HEK293 (cell line): ENCODE measurements around the gene BRCA1.
"Not testable (repeated sequence)": the region's sequence is repeated elsewhere in the genome, so short reads cannot be mapped to it uniquely, and the experiment has no call there.

ENCODE experiments used
- CTCF ChIA-PET: fragments of 350-600 bp; formaldehyde crosslinking; extraction: SDS; loops from one replicate; lab custom pipeline; 2021; ENCODE audit warnings: antibody characterized with exemption; lab: Yijun Ruan, JAX
- POLR2A ChIA-PET: fragments of 300-600 bp; formaldehyde crosslinking; extraction: SDS; loops from one replicate; lab custom pipeline; 2020; ENCODE audit warnings: antibody characterized with exemption, inconsistent platforms; lab: Yijun Ruan, JAX
- H3K27ac ChIP-seq: fragments of 200-500 bp; sonication (Bioruptor generic); 2 replicates; pipeline ENCODE4 v1.5.1; 2014; ENCODE audit warnings: low read depth, low read length, control low read depth, inconsistent platforms; ENCODE audit errors: extremely low read depth
- H3K36me3 ChIP-seq, 2 experiments: fragments of 200-500 bp in 1 of 2; sonication (Bioruptor generic) in 1 of 2; 1 replicate in 1 of 2; 2 replicates in 1 of 2; pipeline ENCODE4 v1.5.1; 2014 to 2017; ENCODE audit warnings: inconsistent platforms in 2 of 2, low read length in 2 of 2; ENCODE audit not compliant: control insufficient read depth in 2 of 2, insufficient read depth in 1 of 2
- H3K4me1 ChIP-seq: fragments of 200-500 bp; sonication (Bioruptor generic); 2 replicates; pipeline ENCODE4 v1.5.1; 2014; ENCODE audit warnings: mild to moderate bottlenecking, low read length, inconsistent platforms; ENCODE audit not compliant: control insufficient read depth, insufficient read depth
- H3K4me3 ChIP-seq: 2 replicates; pipeline ENCODE4 v1.5.1; 2011; ENCODE audit warnings: low read depth, mild to moderate bottlenecking, control low read depth, low read length, moderate library complexity
- H3K9me3 ChIP-seq: fragments of 200-500 bp; sonication (Bioruptor generic); 2 replicates; pipeline ENCODE4 v1.5.1; 2014; ENCODE audit warnings: low read depth, low read length, inconsistent platforms; ENCODE audit not compliant: control insufficient read depth, insufficient read depth
- EGR2 ChIP-seq: fragments of 450-650 bp; formaldehyde crosslinking; IDR thresholded peaks from 2 replicates; pipeline ENCODE4 v1.5.1; 2016; ENCODE audit warnings: low read depth, missing biosample characterization, missing genetic modification characterization
- GLIS1 ChIP-seq: fragments of 450-650 bp; formaldehyde crosslinking; IDR thresholded peaks from 2 replicates; pipeline ENCODE4 v1.5.1; 2016; ENCODE audit warnings: missing biosample characterization, missing genetic modification characterization
- GLIS2 ChIP-seq: fragments of 450-650 bp; formaldehyde crosslinking; IDR thresholded peaks from 2 replicates; pipeline ENCODE4 v1.5.1; 2016; ENCODE audit warnings: missing biosample characterization, missing genetic modification characterization
- HIC1 ChIP-seq: fragments of 450-650 bp; formaldehyde crosslinking; IDR thresholded peaks from 2 replicates; pipeline ENCODE4 v1.5.1; 2016; ENCODE audit warnings: missing biosample characterization, missing genetic modification characterization
- KLF9 ChIP-seq: fragments of 450-650 bp; formaldehyde crosslinking; IDR thresholded peaks from 2 replicates; pipeline ENCODE4 v1.5.1; 2016; ENCODE audit warnings: missing biosample characterization, missing genetic modification characterization, low read depth
- PRDM1 ChIP-seq: fragments of 450-650 bp; formaldehyde crosslinking; IDR thresholded peaks from 2 replicates; pipeline ENCODE4; 2016; ENCODE audit warnings: missing biosample characterization, missing genetic modification characterization
- SCRT1 ChIP-seq: fragments of 450-650 bp; formaldehyde crosslinking; IDR thresholded peaks from 2 replicates; pipeline ENCODE4 v1.5.1; 2016; ENCODE audit warnings: missing biosample characterization, missing genetic modification characterization, borderline replicate concordance
- ZBTB1 ChIP-seq: fragments of 450-650 bp; formaldehyde crosslinking; IDR thresholded peaks from 2 replicates; pipeline ENCODE4 v1.5.1; 2016; ENCODE audit warnings: missing biosample characterization, missing genetic modification characterization
- ZBTB21 ChIP-seq: fragments of 450-650 bp; formaldehyde crosslinking; IDR thresholded peaks from 2 replicates; pipeline ENCODE4 v1.5.1; 2017; ENCODE audit warnings: missing biosample characterization, missing genetic modification characterization
- ZEB2 ChIP-seq: fragments of 450-650 bp; formaldehyde crosslinking; IDR thresholded peaks from 2 replicates; pipeline ENCODE4 v1.5.1; 2016; ENCODE audit warnings: missing biosample characterization, missing genetic modification characterization
- ZFP41 ChIP-seq: fragments of 450-650 bp; formaldehyde crosslinking; IDR thresholded peaks from 2 replicates; pipeline ENCODE4 v1.5.1; 2016; ENCODE audit warnings: missing biosample characterization, missing genetic modification characterization, borderline replicate concordance
- ZNF140 ChIP-seq: fragments of 450-650 bp; formaldehyde crosslinking; IDR thresholded peaks from 2 replicates; pipeline ENCODE4 v1.5.1; 2016; ENCODE audit warnings: missing biosample characterization, missing genetic modification characterization
- ZNF214 ChIP-seq: fragments of 450-650 bp; formaldehyde crosslinking; IDR thresholded peaks from 2 replicates; pipeline ENCODE4 v1.5.1; 2017; ENCODE audit warnings: missing biosample characterization, mild to moderate bottlenecking, missing genetic modification characterization, borderline replicate concordance
- ZNF24 ChIP-seq: fragments of 450-650 bp; formaldehyde crosslinking; IDR thresholded peaks from 2 replicates; pipeline ENCODE4 v1.5.1; 2016; ENCODE audit warnings: missing biosample characterization, missing genetic modification characterization
- ZNF366 ChIP-seq: fragments of 450-650 bp; formaldehyde crosslinking; conservative IDR thresholded peaks from 2 replicates; pipeline ENCODE4 v1.5.1; 2016; ENCODE audit warnings: missing biosample characterization, missing genetic modification characterization
- ZNF37A ChIP-seq: fragments of 450-650 bp; IDR thresholded peaks from 2 replicates; pipeline ENCODE4 v1.5.1; 2018; ENCODE audit warnings: missing biosample characterization, missing genetic modification characterization
- ZNF394 ChIP-seq: fragments of 450-650 bp; formaldehyde crosslinking; IDR thresholded peaks from 2 replicates; pipeline ENCODE4 v1.5.1; 2016; ENCODE audit warnings: missing biosample characterization, missing genetic modification characterization, mild to moderate bottlenecking, moderate library complexity, borderline replicate concordance
- ZNF561 ChIP-seq: fragments of 450-650 bp; IDR thresholded peaks from 2 replicates; pipeline ENCODE4 v1.5.1; 2018; ENCODE audit warnings: missing biosample characterization, missing genetic modification characterization, borderline replicate concordance
- ZNF596 ChIP-seq: fragments of 450-650 bp; IDR thresholded peaks from 2 replicates; pipeline ENCODE4 v1.5.0; 2018; ENCODE audit warnings: missing biosample characterization, mild to moderate bottlenecking, missing genetic modification characterization, moderate library complexity
- ZNF747 ChIP-seq: fragments of 450-650 bp; formaldehyde crosslinking; IDR thresholded peaks from 2 replicates; pipeline ENCODE4 v1.5.1; 2016; ENCODE audit warnings: missing biosample characterization, missing genetic modification characterization
- ZNF785 ChIP-seq: fragments of 450-650 bp; formaldehyde crosslinking; IDR thresholded peaks from 2 replicates; pipeline ENCODE4 v1.5.1; 2016; ENCODE audit warnings: missing biosample characterization, missing genetic modification characterization
- TF ChIP-seq, protein P1 (sequence below): fragments of 450-650 bp; formaldehyde crosslinking; IDR thresholded peaks from 2 replicates; pipeline ENCODE4 v1.5.1; 2016; ENCODE audit warnings: missing biosample characterization, missing genetic modification characterization
- TF ChIP-seq, protein P2 (sequence below): IDR thresholded peaks from 2 replicates; pipeline ENCODE4 v1.6.1; 2011; ENCODE audit warnings: mild to moderate bottlenecking, low read depth, low read length, borderline replicate concordance

The BRCA1 gene

GRCh38 chr17:43169561-43170139, 44.5 kb upstream of the BRCA1 start (continued):
- no peak for TF ChIP-seq ZNF214 (tag by site-specific recombination)
- TF ChIP-seq, protein P1, sequence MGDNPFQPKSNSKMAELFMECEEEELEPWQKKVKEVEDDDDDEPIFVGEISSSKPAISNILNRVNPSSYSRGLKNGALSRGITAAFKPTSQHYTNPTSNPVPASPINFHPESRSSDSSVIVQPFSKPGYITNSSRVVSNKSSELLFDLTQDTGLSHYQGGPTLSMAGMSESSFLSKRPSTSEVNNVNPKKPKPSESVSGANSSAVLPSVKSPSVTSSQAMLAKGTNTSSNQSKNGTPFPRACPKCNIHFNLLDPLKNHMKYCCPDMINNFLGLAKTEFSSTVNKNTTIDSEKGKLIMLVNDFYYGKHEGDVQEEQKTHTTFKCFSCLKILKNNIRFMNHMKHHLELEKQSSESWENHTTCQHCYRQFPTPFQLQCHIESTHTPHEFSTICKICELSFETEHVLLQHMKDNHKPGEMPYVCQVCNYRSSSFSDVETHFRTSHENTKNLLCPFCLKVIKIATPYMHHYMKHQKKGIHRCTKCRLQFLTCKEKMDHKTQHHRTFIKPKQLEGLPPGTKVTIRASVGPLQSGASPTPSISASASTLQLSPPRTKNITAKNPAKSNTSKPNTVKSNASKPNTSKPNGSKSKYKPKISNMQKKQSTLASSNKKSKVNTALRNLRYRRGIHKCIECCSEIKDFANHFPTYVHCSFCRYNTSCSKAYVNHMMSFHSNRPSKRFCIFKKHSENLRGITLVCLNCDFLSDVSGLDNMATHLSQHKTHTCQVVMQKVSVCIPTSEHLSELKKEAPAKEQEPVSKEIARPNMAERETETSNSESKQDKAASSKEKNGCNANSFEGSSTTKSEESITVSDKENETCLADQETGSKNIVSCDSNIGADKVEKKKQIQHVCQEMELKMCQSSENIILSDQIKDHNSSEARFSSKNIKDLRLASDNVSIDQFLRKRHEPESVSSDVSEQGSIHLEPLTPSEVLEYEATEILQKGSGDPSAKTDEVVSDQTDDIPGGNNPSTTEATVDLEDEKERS (tag by site-specific recombination) = no peak
- TF ChIP-seq ZNF747 = no peak
- TF ChIP-seq ZNF394 (tag by site-specific recombination) = no peak
- TF ChIP-seq ZNF37A = no peak
- TF ChIP-seq, protein P2, sequence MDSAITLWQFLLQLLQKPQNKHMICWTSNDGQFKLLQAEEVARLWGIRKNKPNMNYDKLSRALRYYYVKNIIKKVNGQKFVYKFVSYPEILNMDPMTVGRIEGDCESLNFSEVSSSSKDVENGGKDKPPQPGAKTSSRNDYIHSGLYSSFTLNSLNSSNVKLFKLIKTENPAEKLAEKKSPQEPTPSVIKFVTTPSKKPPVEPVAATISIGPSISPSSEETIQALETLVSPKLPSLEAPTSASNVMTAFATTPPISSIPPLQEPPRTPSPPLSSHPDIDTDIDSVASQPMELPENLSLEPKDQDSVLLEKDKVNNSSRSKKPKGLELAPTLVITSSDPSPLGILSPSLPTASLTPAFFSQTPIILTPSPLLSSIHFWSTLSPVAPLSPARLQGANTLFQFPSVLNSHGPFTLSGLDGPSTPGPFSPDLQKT = no peak
- TF ChIP-seq ZNF785 = no peak
- 0 out of 2 replicates have a peak, but pooled peaks have one; percentile 30 for TF ChIP-seq GLIS2 (tag by site-specific recombination)
- TF ChIP-seq ZNF561 (tag by site-specific recombination) = no peak
- 0 out of 2 replicates have a peak, but pooled peaks have one; percentile 11 for TF ChIP-seq ZNF24 (tag by site-specific recombination)
- no peak for TF ChIP-seq ZNF140 (tag by site-specific recombination)
- TF ChIP-seq ZBTB1 = no peak
- TF ChIP-seq ZBTB21 (tag by site-specific recombination) = no peak
- no peak for TF ChIP-seq GLIS1 (tag by site-specific recombination)
- TF ChIP-seq SCRT1 (tag by site-specific recombination) = no peak
- no peak for TF ChIP-seq ZEB2
- TF ChIP-seq EGR2 (tag by site-specific recombination) = no peak
- no peak for TF ChIP-seq ZNF596 (tag by site-specific recombination)
- no peak for TF ChIP-seq HIC1 (tag by site-specific recombination)
- TF ChIP-seq KLF9 (tag by site-specific recombination) = no peak
- no peak for TF ChIP-seq ZFP41

DNA sequence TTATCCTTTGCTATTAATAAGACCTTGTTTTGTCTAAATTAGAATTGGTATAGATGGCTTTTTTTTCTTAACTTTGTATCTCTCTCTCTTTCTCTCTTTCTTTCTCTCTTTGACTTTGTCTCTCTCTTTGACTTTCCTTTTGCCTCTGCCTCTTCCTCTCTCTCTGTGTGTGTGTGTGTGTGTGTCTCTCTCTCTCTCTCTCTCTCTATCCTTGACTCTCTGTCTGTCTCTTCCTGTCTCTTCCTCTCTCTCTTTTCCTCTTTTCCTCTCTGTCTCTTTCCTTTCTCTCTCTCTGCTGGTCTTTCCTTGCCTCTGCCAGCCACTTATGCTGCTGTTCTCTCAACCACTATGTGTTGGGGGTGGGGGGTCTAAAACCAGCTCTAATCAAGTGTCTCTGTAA, 40.8 kb upstream of the BRCA1 start:
- POLR2A ChIA-PET = not testable (repeated sequence)
- TF ChIP-seq PRDM1 (tag by site-specific recombination) (peak; percentile 66), ZNF366 (tag by site-specific recombination) (peak; percentile 64), ZNF596 (tag by site-specific recombination) (peak; percentile 90)
- TF ChIP-seq, all 188 proteins: peak for 3; not testable (repeated sequence) for 185
- H3K4me1 ChIP-seq, CTCF ChIA-PET, H3K27ac ChIP-seq, H3K9me3 ChIP-seq, H3K4me3 ChIP-seq: not testable (repeated sequence)
- peaks cover 0 to 28% of the 10 kb centered on the region in 2 experiments; a peak in 1 of 3 replicates for H3K36me3 ChIP-seq

GRCh38 chr17:43159957-43160356, 34.8 kb upstream of the BRCA1 start:
- POLR2A ChIA-PET = interaction anchor here (1.3 kb wide), 1 partner anchor 208 kb away, joined by 4 read pairs; no protein-coding TSS in a partner anchor

GRCh38 chr17:43159232-43159631, 34.1 kb upstream of the BRCA1 start:
- CTCF ChIA-PET, H3K27ac ChIP-seq, H3K4me1 ChIP-seq, H3K4me3 ChIP-seq, H3K9me3 ChIP-seq: not testable (repeated sequence)
- POLR2A ChIA-PET = interaction anchor here (0.6 kb wide), 1 partner anchor 136 kb away, joined by 5 read pairs; no protein-coding TSS in a partner anchor
- peaks cover 7 to 28% of the 10 kb centered on the region in 2 experiments; a peak in 2 of 3 replicates for H3K36me3 ChIP-seq

More at GRCh38 chr17:43159957-43160356, 34.8 kb upstream of the BRCA1 start:
- CTCF ChIA-PET, H3K4me1 ChIP-seq, H3K9me3 ChIP-seq, H3K27ac ChIP-seq, H3K4me3 ChIP-seq: not testable (repeated sequence)
- peaks cover 7 to 31% of the 10 kb centered on the region in 2 experiments; a peak in 2 of 3 replicates for H3K36me3 ChIP-seq
